ENCODE results near the gene RTCA.
"Not testable (repeated sequence)": the region's sequence is repeated elsewhere in the genome, so short reads cannot be mapped to it uniquely, and the experiment has no call there.

RTCA gene

DNA sequence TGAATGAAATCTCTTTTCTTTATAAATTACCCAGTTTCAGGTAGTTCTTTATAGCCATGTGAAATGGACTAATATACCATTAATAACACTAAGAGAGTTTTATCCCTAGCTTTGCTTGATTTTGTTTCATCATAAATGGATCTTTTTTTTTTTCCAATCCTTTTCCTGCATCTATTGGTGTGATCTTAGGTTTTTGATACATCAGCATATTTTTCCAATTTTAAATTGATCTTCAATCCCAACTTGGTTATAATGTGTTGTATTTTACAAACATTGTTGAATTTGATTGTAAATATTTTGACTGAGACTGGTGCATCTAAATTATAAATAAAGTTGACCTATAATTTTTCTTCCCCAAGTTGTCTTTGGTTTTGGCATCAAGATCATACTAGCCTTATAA is 4.3 kb upstream of the RTCA start:
- no peak for DNase-seq

DNA sequence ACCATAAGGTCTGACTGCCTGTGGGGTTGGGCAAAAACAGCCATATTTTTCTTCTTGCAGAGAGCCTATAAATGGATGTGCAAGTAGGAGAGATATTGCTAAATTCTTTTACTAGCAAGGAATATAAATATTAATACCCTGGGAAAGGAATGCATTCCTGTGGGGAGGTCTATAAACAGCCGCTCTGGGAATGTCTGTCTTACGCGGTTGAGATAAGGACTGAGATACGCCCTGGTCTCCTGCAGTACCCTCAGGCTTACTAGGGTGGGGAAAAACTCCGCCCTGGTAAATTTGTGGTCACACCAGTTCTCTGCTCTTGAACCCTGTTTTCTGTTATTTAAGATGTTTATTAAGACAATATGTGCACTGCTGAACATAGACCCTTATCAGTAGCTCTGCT is 1.9 kb upstream of the RTCA start:
- DNase-seq, result not testable (repeated sequence)

DNA sequence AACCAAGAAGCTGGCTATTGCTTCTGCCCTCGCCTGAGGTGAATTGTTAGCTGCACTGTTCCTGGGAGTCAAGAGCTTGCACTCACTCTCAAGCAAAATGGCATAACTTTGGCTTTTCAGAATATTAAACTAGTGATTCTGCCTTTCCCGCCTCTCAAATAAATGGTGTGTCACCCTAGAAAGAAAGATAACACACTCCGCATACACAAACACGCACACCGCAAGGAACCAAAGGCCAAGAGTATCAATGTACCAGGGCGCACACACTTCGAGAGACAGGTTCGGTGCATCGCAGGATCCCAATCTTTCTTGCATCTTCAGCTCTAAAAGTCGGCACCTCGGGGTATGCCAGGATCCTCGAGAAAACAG is 470 bp upstream of the RTCA start:
- no peak for DNase-seq

DNA sequence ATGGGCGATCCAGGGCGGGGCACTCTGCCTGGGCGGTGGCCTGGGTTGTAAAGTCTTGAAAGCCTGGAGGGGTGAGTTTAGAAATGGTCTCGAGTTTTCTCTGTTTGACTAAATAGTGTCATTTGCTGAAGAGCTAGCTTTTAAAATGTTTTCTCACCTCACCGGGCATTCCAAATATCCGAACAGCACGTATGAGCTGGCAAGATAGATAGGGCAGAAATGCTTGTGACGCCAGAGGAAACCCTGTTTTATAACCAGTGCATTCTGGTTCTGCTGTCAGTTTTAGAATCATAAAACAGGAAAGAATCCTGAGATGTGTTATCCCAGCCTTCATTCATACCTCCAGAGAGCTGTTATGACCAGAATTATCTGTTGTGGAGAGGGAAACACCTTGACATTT is 725 bp downstream of the RTCA start:
- no peak for DNase-seq

DNA sequence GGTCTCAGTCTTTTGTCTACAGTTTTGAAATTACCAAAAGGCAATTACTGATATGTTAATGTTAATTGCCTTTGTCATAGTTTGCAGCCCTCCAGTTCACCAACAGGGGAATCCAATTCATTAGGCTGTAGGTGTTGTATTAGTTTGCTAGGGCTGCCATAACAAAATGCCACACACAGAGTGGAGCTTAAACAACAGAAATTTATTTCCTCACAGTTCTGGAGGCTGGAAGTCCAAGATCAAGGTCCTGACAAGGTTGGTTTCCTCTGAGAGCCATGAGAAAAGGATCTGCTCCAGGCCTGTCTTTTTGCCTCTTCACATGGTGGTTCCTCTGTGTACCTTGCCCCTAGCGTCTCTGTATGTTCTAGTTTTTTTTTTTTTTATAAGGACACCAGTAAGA is 1.3 kb downstream of the RTCA start:
- no peak for DNase-seq

DNA sequence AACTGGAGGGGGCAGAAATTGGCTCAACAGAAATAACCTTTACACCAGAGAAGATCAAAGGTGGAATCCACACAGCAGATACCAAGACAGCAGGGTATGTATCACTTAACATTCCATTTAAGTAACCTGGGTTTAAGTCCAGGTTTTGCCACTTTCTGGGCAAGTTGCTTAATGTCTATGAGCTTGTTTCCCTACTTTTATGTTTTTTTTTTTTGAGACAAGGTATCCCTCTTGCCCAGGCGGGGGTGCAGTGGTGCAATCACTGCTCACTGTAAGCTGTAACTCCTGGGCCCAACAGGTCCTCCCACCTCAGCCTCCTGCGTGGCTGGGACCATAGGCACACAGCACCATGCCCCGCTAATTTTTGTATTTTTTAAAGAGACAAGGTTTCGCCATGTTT is 2.2 kb downstream of the RTCA start:
- DNase-seq, result no peak

DNA sequence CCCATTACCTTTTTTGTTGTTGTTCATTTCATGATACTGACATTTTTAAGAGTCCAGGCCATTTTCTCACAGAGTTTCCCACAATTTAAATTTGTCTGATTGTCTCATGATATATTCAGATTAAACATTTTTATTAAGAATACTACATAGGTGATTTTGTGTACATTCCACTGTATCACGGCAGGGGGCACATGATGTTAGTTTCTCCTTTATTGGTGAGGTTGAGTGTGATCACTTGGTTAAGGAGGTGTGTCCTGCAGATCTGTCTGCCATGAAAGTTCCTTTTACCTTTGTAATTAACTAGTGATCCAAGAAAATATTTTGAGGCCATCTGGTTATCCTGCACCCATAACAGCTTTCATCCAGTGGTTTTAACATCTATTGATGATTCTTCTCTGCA is 11.8 kb downstream of the RTCA start:
- DNase-seq, result no peak

DNA sequence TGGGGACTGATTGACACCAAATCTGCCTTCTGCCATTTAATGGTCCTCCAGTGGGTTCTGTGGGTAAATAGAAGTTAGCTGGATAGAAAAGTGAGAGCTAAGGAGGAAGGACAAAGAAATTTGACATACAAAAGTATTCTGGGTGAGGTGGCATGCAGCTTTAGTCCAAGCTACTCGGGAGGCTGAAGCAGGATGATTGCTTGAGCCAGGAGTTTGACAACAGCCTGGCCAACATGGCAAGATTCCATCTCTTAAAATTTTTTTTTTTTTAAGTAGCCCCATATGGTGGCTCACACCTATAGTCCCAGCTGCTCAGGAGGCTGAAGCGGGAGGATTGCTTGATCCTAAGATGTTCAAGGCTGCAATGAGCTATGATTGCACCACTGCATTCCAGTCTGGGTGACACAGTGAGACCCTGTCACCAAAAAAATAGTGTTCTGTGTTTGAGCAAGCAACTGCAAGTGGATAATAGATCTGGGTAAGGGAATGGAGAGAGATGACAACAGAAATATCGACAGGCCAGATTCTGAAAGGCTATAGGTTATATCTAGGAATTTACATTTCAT is 13.4 kb downstream of the RTCA start:
- DNase-seq, result no peak

DNA sequence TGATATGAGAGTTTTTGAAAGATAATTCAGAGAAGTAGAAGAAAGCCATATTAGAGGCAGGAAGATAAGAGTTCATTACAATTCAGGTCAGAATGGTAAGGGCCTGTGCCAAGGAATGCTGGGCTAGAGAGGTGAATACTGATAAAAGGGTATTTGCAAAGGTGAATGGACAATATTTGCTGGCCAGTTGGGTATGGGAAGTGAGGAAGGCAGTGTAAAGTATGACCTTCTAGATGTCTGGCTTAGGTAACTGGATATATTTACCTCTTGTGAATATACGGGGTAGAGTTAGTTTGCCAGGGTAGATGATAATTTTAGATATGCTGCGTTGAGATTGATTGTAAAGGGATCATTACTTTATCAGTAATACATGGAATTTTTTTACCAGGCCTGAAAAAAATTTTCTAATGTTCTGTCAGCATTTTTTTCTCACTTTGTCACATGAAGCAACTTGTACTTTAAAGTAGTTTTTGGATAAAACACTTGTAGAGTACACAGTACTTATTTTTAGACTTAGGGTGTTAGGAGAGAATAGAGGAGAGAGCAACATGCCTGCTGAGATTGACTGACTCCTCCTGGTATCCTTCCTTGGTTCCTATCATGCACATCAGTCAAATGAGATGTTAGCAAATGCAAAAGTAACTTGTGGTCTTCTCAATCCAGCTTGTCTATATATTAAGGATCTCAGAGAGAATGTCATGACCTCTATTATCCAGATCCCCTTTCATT is 14.1 kb downstream of the RTCA start:
- no peak for DNase-seq

DNA sequence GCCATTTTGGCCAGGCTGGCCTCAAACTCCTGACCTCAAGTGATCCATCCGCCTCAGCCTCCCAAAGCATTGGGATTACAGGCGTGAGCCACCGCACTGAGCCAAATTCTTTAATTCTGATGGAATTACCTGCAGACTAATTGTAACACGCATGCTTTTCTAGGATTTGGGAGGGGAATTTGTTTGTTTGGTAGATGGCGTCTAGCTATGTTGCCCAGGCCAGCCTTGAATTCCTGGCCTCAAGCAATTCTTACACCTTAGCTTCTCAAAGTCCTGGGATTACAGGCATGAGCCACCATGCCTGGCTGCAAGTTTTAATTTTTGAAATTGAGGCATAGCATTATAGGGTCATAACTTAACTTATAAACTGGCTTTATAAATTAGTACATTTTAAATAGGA is 18.6 kb downstream of the RTCA start:
- no peak for DNase-seq

DNA sequence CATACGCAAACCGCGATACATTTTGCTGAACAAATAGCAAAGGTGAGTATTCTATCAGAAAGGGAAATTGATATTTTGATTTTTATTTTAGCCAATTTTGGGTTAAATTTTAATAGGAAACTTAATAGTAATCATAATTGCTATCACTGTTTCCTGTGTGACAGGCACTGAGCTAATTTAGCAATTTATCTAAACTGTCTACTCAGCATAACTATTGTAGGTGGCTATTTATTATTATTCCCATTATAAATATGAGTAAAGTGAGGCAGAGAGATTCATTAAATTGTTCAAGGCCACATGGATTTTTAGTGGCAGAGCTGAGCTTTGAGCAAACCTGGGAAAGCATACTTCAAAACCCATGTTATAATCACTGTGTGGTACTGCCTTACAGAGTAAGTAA is 21.1 kb downstream of the RTCA start:
- no peak for DNase-seq

DNA sequence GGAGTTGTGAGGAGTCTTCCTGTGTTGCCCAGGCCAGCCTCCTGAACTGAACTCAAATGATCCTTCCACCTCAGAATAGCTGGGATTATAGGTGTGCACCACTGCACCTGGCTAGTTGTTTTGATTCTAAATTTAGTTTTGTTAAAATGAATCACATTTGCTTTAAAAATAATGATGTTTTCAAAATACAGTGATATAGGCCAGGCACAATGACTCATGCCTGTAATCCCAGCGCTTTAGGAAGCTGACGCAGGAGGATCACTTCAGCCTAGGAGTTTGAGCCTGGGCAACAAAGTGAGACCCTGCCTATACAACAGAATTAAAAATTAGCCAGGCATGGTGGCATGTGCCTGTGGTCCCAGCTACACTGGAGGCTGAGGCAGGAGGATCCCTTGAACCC is 24.3 kb downstream of the RTCA start:
- no peak for DNase-seq

DNA sequence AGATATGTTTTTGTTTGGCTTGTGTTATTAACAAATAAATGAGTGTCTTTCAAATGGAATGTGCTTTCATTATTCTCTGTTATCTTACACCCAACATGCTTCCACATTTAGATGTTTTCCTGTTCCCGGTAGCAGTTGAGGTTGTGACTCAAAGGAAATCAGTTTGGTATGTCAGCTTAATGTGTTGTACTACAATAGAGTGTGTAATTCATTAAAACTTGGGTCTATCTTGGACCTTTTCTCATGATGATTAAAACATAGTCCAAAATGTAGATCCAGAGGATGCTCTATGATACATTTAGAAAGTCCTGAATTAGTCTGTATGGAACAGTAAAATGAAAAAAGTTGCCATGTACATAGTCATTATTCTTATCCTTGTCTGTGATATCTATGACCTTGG is 26.7 kb downstream of the RTCA start:
- DNase-seq, result no peak

DNA sequence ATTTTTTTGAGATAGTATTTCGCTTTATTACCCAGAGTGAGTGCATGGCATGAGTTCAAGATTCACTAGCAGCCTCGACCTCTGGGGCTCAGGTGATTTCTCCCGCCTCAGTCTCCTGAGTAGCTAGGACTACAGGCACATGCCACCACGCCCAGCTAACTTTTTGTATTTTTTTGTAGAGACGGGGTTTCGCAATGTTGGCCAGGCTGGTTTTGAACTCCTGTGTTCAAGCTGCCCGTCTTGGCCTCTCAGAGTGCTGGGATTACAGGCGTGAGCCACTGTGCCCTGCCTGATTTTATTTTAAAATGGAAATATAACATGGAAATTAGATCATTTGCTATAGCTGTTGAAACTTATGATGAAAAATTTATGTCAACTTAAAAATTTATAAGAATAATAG is 30.1 kb downstream of the RTCA start:
- DNase-seq, result no peak

DNA sequence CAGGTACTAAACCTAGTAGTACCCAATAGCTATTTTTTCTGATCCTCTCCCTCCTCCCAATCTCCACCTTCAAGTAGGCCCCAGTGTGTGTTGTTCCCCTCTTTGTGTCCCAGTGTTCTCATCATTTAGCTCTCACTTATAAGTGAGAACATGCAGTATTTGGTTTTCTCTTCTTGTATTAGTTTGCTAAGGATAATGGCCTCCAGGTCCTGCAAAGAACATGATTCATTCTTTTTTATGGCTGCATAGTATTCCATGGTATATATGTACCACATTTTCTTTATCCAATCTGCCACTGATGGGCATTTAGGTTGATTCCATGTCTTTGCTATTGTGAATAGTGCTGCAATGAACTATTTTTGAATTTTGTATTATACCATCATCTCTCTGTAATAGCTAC is 31.0 kb downstream of the RTCA start:
- DNase-seq, result not testable (repeated sequence)

DNA sequence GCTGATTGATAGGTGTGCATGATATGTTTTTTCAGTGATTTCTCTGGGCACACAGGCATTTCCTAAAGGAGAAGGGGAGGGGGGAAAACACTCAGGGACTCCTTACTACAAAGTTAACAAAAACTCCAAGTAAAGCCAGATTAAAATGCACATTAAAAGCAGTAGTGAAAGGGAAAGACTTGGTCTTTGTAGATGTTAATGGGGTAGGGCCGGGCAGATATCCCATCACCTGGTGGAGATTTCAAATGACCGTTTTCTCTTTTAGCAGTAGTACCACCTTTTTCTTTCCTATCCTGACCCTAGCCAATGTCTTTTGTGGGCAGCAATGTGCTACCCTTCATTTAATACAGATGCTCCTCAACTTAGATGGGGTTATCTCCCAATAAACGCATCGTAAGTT is 32.5 kb downstream of the RTCA start:
- no peak for DNase-seq

DNA sequence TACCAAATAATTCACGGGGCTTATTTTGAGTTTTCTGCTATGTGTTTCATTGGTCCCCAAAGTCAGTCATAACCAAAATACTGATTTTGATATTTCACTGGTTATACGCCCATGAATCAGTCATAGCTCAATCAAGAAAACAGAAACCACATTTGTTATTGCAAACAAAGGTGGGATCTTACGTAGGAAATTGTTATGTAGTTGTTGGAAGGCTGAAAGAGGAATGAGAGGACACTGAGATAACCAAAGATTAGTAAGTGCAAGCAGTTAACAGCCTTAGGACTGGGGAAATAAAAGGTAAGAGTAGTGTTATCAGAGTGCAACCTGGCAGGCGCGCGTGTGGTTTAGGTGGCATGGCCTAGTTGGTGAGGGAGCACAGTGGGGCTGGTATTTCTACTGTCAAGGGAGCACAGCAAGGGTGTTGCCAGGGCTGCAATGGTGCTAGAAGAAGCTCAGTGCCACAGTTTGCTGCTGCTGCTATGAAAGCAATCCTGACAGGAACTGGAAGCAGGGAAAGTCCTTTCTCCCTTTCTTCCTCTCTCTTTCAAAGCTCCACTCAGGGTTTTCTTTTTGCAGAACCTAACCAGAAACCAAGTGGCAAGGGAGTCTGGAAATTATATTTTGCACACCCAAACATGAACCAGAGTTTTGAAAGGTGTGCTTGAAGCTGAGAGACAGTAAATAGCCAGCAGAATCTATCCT is 33.7 kb downstream of the RTCA start:
- no peak for DNase-seq

DNA sequence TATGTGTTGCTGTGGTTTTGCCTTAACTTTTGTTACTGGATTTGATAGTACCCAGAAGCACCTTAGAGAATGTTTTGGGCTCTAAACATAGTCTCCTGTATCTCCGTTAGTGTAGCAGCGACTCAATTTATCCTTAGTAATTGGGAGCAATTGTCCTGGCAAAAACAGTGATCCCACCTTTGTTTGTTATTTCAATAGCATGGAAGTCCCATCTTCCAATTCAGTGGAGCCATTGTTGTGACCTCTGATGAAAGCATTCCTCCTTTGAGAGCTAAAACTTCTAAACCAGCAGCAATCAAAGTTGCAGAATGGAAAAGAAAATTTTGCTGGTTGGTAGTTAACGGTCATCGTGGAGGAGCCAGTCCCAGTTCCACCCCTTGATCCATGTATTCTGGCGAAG is 34.7 kb downstream of the RTCA start:
- DNase-seq, result no peak

DNA sequence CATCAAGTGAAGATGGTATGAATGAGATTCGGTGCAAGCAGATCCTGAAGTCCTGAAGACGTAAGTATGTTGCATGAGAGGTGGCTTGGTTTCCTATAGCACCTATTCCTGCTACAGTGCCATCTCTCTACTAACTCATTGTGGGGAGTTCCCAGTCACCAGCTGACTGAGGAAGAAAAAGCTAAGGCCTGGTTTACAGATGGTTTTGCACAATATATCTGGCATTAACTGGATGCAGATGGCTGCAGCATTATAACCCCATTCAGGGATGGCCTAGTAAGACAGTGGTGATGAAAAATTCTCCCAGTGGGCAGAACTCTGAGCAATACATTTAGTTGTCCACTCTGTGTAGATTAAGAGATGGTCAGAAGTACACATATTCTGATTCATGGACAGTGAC is 36.7 kb downstream of the RTCA start:
- no peak for DNase-seq

DNA sequence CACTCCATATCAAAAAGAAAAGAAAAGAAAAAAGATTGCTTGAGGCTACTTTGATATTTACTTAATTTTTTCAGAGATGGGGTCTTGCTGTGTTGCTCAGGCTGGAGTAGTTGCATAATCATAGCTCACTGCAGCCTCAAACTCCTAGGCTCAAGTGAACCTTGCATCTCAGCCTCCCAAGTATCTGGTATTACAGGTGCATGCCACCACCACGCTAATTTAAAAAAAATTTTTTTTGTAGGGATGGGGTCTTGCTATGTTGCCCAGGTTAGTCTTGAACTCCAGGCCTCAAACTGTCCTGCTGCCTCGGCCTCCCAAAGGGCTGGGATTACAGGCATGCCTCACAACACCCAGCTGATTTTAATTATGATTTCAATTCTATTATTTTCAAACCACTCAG is 38.2 kb downstream of the RTCA start:
- no peak for DNase-seq

DNA sequence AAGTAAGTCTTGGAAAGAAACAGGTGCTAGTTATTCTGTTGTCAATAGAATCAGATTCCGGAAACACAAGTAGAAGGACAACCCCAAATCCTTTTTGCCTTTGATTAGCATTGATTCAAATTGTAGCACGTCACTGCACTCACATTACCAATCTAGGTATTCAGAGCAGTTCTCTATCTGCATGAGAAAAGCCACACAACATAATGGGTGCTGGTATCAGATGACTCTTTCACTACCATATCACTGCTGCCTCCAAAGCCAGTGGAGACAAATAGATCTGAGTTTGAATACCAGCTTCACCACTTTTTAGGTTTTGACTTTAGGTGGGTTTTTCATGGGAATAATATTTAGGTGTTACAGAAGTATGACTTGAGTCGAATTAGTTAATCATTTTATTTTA is 38.9 kb downstream of the RTCA start:
- no peak for DNase-seq

DNA sequence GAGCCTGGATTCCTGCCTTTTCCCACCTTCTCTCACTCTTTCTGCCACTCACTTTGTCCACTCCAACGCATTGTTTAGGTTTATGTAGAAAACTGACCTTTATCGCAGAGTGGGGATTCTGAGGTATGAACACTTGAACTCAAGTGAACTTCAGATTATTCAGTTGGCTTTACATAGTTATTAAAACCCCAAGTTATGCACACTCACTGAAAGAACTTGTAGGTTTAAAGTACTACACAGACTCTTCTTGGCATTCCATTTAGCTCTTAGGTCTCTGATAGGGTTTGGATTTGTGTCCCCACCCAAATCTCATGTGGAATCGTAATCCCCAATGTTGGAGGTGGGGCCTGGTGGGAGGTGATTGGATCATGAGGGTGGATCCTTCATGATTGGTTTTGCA is 39.9 kb downstream of the RTCA start:
- DNase-seq, result no peak

DNA sequence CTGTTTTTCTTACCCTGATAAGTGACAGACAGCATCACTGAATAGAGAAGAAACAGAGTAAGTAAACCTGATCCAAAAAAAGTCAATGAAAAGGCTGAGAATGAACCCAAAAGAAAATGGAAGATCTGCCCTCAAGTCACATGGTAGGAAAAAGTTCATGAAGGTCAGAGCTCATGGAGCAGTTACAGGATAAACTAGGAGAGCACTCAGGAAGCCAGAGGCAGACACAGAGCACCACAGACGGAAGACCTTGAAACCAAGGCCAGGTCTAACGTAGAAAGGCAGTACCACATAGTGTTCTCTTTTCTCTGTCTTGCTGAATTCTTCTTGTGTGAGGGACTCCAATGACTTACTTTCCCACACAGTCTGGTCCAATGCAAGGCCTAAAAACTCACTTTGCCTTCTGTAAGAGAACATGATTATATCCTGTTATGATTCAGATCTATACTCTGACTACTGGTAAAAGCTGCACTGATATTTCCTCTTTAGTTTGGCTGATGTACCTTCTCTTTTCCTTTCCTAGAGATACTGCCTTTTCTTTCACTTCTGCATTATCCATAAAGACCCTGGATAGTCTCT is 40.8 kb downstream of the RTCA start:
- no peak for DNase-seq

DNA sequence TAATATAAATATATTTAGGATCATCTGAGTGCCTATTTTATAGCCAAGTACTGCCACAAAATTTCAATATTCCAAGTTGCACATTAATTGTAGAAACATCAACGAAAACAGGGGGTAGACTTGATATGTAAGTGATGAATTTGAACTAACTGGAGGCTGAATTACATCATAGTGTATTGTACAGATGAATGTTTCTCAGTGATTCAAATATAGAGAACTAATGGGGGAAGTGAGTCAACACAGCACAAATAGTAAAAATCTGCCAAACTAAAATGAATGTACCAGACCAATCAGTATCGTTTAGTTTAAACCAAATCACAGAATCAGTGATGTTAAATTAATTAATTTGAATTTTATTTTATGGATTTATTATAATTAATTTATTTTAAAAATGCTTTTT is 42.8 kb downstream of the RTCA start:
- DNase-seq, result no peak

All from NCI-H1930 (cell line).